Vagina (tissue), 2 donors: ENCODE results near the gene FADS6. TPM values are rescaled to one million over a fixed set of nuclear protein-coding genes. Genes with fewer than 3 reads are reported as not detected.
"Not testable (repeated sequence)": the region's sequence is repeated elsewhere in the genome, so short reads cannot be mapped to it uniquely, and the experiment has no call there.

ENCODE experiments used
- DNase-seq, 2 donors: peaks; one replicate each; pipeline ENCODE4 v3.0.0-alpha.2; 2017; ENCODE audit errors: extremely low spot score in 2 of 2
- H3K27ac ChIP-seq: fragments of 200-600 bp; sonication (generic); one replicate; pipeline ENCODE4 v1.5.1; 2019
- H3K27me3 ChIP-seq: fragments of 200-600 bp; sonication (generic); one replicate; pipeline ENCODE4 v1.5.1; 2019
- H3K36me3 ChIP-seq, 2 donors: fragments of 200-600 bp; sonication (generic); one replicate each; pipeline ENCODE4 v1.5.1; 2017 to 2019
- H3K4me1 ChIP-seq: fragments of 200-600 bp; sonication (generic); one replicate; pipeline ENCODE4 v1.5.1; 2019
- H3K4me3 ChIP-seq, 2 donors: fragments of 200-600 bp; sonication (generic); 1 replicate in 1 of 2; 2 replicates in 1 of 2; pipeline ENCODE4 v1.5.1; 2016 to 2019
- H3K9me3 ChIP-seq: fragments of 200-600 bp; sonication (generic); one replicate; pipeline ENCODE4 v1.5.1; 2019
- POLR2A ChIP-seq, 2 donors: fragments of 450-650 bp; IDR thresholded peaks; one replicate each; pipeline ENCODE4 v1.6.1; 2017; ENCODE audit warnings: antibody characterized with exemption in 2 of 2, mild to moderate bottlenecking in 2 of 2, moderate library complexity in 2 of 2
- POLR2AphosphoS5 ChIP-seq, 2 donors: sonication (generic); formaldehyde crosslinking; IDR thresholded peaks; one replicate each; pipeline ENCODE4 v1.9.0; 2017; ENCODE audit warnings: antibody characterized with exemption in 2 of 2, mild to moderate bottlenecking in 2 of 2, low read depth in 1 of 2; ENCODE audit not compliant: insufficient read depth in 1 of 2
- intact Hi-C: fragments of 100-400 bp; cut with DNase I; formaldehyde crosslinking; loops from one replicate; pipeline ENCODE4 v1.15.1; 2023
- total RNA-seq: library from RNA; depleted of rRNA; stranded (reverse); fragments of >200 nt; gene quantifications from one replicate; pipeline ENCODE4 v1.2.3, GENCODE V29; 2016
- TF ChIP-seq, protein P1 (sequence below), 3 experiments: fragments of 450-650 bp in 2 of 3; fragments of 200-600 bp in 1 of 3; sonication (generic) in 1 of 3; IDR thresholded peaks; one replicate each; pipeline ENCODE4 v1.5.1; 2017 to 2019; ENCODE audit warnings: antibody characterized with exemption in 3 of 3, mild to moderate bottlenecking in 2 of 3, moderate library complexity in 2 of 3

The FADS6 gene
- total RNA-seq, 1 donor from 2014 or later: 1.5 TPM

DNA sequence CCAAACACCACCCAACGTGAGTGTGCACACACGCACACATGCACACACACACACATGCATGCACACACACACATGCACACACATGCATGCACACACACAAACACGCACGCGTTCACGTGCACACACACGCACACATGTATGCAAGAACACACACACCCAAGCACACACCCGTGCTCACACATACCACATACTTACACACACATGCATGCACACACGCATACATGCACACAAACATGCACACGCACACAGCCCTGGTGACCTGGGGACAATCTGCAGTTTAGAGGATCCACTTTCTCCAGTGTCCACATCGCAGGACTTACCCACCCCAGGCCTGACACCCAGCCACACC, 23.4 kb upstream of the FADS6 start:
- Histone ChIP-seq H3K27ac (no peak overlapping the region), H3K36me3 (no peaks in the 10 kb centered on the region), H3K9me3 (no peaks in the 10 kb centered on the region), H3K27me3 (no peaks in the 10 kb centered on the region), H3K4me3 (no peak overlapping the region), H3K4me1 (peaks cover 12% of the 10 kb centered on the region)
- intact Hi-C loops: no loop called here
- TF ChIP-seq, protein P1, sequence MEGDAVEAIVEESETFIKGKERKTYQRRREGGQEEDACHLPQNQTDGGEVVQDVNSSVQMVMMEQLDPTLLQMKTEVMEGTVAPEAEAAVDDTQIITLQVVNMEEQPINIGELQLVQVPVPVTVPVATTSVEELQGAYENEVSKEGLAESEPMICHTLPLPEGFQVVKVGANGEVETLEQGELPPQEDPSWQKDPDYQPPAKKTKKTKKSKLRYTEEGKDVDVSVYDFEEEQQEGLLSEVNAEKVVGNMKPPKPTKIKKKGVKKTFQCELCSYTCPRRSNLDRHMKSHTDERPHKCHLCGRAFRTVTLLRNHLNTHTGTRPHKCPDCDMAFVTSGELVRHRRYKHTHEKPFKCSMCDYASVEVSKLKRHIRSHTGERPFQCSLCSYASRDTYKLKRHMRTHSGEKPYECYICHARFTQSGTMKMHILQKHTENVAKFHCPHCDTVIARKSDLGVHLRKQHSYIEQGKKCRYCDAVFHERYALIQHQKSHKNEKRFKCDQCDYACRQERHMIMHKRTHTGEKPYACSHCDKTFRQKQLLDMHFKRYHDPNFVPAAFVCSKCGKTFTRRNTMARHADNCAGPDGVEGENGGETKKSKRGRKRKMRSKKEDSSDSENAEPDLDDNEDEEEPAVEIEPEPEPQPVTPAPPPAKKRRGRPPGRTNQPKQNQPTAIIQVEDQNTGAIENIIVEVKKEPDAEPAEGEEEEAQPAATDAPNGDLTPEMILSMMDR (IDR thresholded peaks at IDR 0.05): no peak
- DNase-seq: no peak

GRCh38 chr17:74916136-74916850, 22.9 kb upstream of the FADS6 start:
- H3K27me3 ChIP-seq: no peaks in the 10 kb centered on the region
- DNase-seq: no peak

GRCh38 chr17:74911423-74911822, 18.0 kb upstream of the FADS6 start:
- H3K9me3 ChIP-seq, H3K4me1 ChIP-seq, DNase-seq, H3K27me3 ChIP-seq, H3K36me3 ChIP-seq, H3K27ac ChIP-seq, H3K4me3 ChIP-seq, intact Hi-C loops: not testable (repeated sequence)

More at GRCh38 chr17:74916136-74916850, 22.9 kb upstream of the FADS6 start:
- intact Hi-C loops: no loop called here
- Histone ChIP-seq H3K9me3 (no peaks in the 10 kb centered on the region), H3K36me3 (no peaks in the 10 kb centered on the region), H3K27ac (no peak overlapping the region), H3K4me3 (no peak overlapping the region), H3K4me1 (peaks cover 7% of the 10 kb centered on the region)
- TF ChIP-seq POLR2AphosphoS5 (IDR thresholded peaks at IDR 0.05; ENCODE audit: insufficient read depth in 1 of 2, low read depth in 1 of 2) (no peak), POLR2A (IDR thresholded peaks at IDR 0.05) (no peak)
- TF ChIP-seq, protein P1 (IDR thresholded peaks at IDR 0.05): no peak

- DNase-seq, intact Hi-C loops: not testable (repeated sequence)
Measured at GRCh38 chr17:74909097-74909496, 15.7 kb upstream of the FADS6 start.

DNA sequence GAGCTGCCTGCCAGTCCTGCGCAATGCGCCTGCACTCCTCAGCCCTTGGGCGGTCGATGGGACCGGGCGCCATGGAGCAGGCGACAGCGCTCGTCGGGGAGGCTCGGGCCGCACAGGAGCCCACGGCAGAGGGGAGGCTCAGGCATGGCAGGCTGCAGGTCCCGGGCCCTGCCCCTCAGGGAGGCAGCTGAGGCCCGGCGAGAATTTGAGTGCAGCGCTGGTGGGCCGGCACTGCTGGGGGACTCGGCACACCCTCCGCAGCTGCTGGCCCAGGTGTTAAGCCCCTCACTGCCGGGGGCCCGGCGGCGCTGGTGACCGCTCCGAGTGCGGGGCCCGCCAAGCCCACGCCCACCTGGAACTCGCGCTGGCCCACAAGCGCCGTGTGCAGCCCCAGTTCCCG, 13.6 kb upstream of the FADS6 start:
- Histone ChIP-seq H3K36me3 (no peaks in the 10 kb centered on the region), H3K4me3 (no peak overlapping the region), H3K27ac (no peak overlapping the region), H3K4me1 (no peaks in the 10 kb centered on the region), H3K27me3 (no peaks in the 10 kb centered on the region), H3K9me3 (no peaks in the 10 kb centered on the region)
- TF ChIP-seq, protein P1 (IDR thresholded peaks at IDR 0.05): no peak
- TF ChIP-seq POLR2AphosphoS5 (IDR thresholded peaks at IDR 0.05; ENCODE audit: insufficient read depth in 1 of 2, low read depth in 1 of 2) (no peak), POLR2A (IDR thresholded peaks at IDR 0.05) (no peak)
- DNase-seq: no peak
- intact Hi-C loops: no loop called here

More at GRCh38 chr17:74909097-74909496, 15.7 kb upstream of the FADS6 start:
- not testable (repeated sequence) for H3K27me3 ChIP-seq, H3K36me3 ChIP-seq, H3K27ac ChIP-seq, H3K4me1 ChIP-seq, H3K9me3 ChIP-seq, H3K4me3 ChIP-seq

GRCh38 chr17:74906214-74906793, 12.9 kb upstream of the FADS6 start:
- H3K27me3 ChIP-seq, H3K36me3 ChIP-seq, intact Hi-C loops, H3K9me3 ChIP-seq, H3K4me3 ChIP-seq, H3K27ac ChIP-seq, DNase-seq, H3K4me1 ChIP-seq: not testable (repeated sequence)
